Panc1 (cell line): ENCODE data around the gene ZCCHC24. TPM values are rescaled to one million over a fixed set of nuclear protein-coding genes. Genes with fewer than 3 reads are reported as not detected.

Experiments
- ATAC-seq: fragments of 200-7000 bp; cut with Tn5 transposase; 2 replicates; pipeline ENCODE4 v1.9.1; 2020; ENCODE audit warnings: mild to moderate bottlenecking, moderate library complexity
- BruUV-seq: library from RNA; stranded (reverse); fragments of 400-500 nt; replicated peaks from 2 replicates; lab custom pipeline; 2021; lab: Mats Ljungman, UMichigan
- CTCF ChIA-PET: fragments of 300-600 bp; sonication (Branson Sonifier 250); formaldehyde crosslinking; loops from one replicate; lab custom pipeline; 2022; ENCODE audit warnings: antibody characterized with exemption; lab: Charles Lee
- POLR2A ChIA-PET: fragments of 300-600 bp; sonication (Branson Sonifier 250); formaldehyde crosslinking; loops from one replicate; lab custom pipeline; 2022; ENCODE audit warnings: antibody characterized with exemption; lab: Charles Lee
- DNase-seq: peaks from one replicate; pipeline ENCODE4 v3.0.0-alpha.2; 2010; ENCODE audit warnings: low read depth, low spot score
- H3K27ac ChIP-seq: 2 replicates; pipeline ENCODE4 v1.5.1; 2011; ENCODE audit warnings: mild to moderate bottlenecking, low read length, inconsistent platforms
- H3K27me3 ChIP-seq: fragments of 200-500 bp; sonication (Bioruptor generic); 2 replicates; pipeline ENCODE4 v1.6.0; 2014; ENCODE audit warnings: low read length, inconsistent platforms; ENCODE audit not compliant: control insufficient read depth, insufficient read depth
- H3K36me3 ChIP-seq: fragments of 200-500 bp; sonication (Bioruptor generic); 2 replicates; pipeline ENCODE4 v1.5.1; 2014; ENCODE audit warnings: inconsistent platforms, mild to moderate bottlenecking, low read length, moderate library complexity; ENCODE audit not compliant: control insufficient read depth, insufficient read depth
- H3K4me1 ChIP-seq: 2 replicates; pipeline ENCODE4 v1.5.1; 2011; ENCODE audit warnings: inconsistent platforms, mild to moderate bottlenecking, low read length, moderate library complexity; ENCODE audit not compliant: control insufficient read depth, insufficient read depth
- H3K4me3 ChIP-seq, 2 experiments: 2 replicates each; pipeline ENCODE4 v1.5.1; 2011 to 2012; ENCODE audit warnings: low read depth in 2 of 2, low read length in 2 of 2, mild to moderate bottlenecking in 2 of 2, inconsistent platforms in 1 of 2, moderate library complexity in 1 of 2
- H3K9me3 ChIP-seq: fragments of 200-500 bp; sonication (Bioruptor generic); 2 replicates; pipeline ENCODE4 v1.5.1; 2014; ENCODE audit warnings: low read depth, mild to moderate bottlenecking, inconsistent platforms, low read length, moderate library complexity; ENCODE audit not compliant: control insufficient read depth, insufficient read depth
- POLR2AphosphoS5 ChIP-seq: IDR thresholded peaks from 2 replicates; pipeline ENCODE4 v1.6.1; 2012; ENCODE audit warnings: mild to moderate bottlenecking, low read depth, low read length, moderate library complexity
- REST ChIP-seq, 2 experiments: IDR thresholded peaks; 2 replicates each; pipeline ENCODE4 v1.6.1; 2011 to 2012; ENCODE audit warnings: low read depth in 2 of 2, control low read depth in 1 of 2, low read length in 1 of 2, mild to moderate bottlenecking in 1 of 2, moderate library complexity in 1 of 2; ENCODE audit not compliant: insufficient read depth in 1 of 2
- SIN3A ChIP-seq: IDR thresholded peaks from 2 replicates; pipeline ENCODE4 v1.6.1; 2012; ENCODE audit warnings: low read depth, mild to moderate bottlenecking, low read length, moderate library complexity, borderline replicate concordance; ENCODE audit not compliant: insufficient read depth
- TCF7L2 ChIP-seq: IDR thresholded peaks from 2 replicates; pipeline ENCODE4 v1.6.1; 2011; ENCODE audit warnings: mild to moderate bottlenecking, low read depth, low read length, inconsistent platforms
- in situ Hi-C: cut with HindIII; loops from 2 replicates; pipeline ENCODE4 v1.10.0; 2016; ENCODE audit warnings: low sequenced_read_pairs, low pct_unique_long_range_greater_than_20kb
- intact Hi-C: fragments of 100-400 bp; cut with micrococcal nuclease; formaldehyde crosslinking; loops from one replicate; pipeline ENCODE4 v1.10.0; 2022; ENCODE audit not compliant: unreplicated experiment
- total RNA-seq: library from RNA; stranded (reverse); gene quantifications from one replicate; pipeline ENCODE4 v1.2.1, GENCODE V29; 2021; ENCODE audit not compliant: unreplicated experiment
- TF ChIP-seq, protein P1 (sequence below): fragments of 450-650 bp; IDR thresholded peaks from 2 replicates; pipeline ENCODE4 v1.5.1; 2017; ENCODE audit warnings: mild to moderate bottlenecking

Gene ZCCHC24
- total RNA-seq, 1 experiment from 2014 or later: 7.8 TPM

DNA sequence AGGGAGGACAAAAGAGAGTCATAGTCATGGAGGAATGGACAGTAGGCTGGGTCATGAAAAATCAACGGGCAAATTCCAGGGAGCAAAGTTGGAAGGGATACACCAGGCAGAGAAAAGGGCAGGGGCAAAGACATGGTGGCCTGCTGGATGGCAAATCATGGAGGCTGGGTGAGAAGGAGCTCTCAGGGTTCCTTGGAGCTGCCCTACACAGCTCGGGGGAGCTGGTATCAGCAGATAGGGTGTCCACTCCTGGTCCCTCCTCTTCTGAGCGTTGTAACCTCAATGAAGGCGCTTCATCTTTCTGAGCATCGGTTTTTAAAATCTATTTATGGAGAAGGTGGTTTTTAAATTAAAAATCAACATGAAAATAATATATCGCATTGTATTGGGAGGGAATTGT lies 39.1 kb upstream of the ZCCHC24 start:
- ChIA-PET CTCF (interaction anchor here (0.7 kb wide), 1 partner anchor 96 kb away, joined by 5 read pairs; no protein-coding TSS in a partner anchor), POLR2A (no interaction called here)
- TF ChIP-seq REST (IDR thresholded peaks at IDR 0.05; ENCODE audit: insufficient read depth in 1 of 2, low read depth in 2 of 2, low read length in 1 of 2): no peak
- no peak for TF ChIP-seq POLR2AphosphoS5
- TF ChIP-seq TCF7L2: no peak
- TF ChIP-seq, protein P1, sequence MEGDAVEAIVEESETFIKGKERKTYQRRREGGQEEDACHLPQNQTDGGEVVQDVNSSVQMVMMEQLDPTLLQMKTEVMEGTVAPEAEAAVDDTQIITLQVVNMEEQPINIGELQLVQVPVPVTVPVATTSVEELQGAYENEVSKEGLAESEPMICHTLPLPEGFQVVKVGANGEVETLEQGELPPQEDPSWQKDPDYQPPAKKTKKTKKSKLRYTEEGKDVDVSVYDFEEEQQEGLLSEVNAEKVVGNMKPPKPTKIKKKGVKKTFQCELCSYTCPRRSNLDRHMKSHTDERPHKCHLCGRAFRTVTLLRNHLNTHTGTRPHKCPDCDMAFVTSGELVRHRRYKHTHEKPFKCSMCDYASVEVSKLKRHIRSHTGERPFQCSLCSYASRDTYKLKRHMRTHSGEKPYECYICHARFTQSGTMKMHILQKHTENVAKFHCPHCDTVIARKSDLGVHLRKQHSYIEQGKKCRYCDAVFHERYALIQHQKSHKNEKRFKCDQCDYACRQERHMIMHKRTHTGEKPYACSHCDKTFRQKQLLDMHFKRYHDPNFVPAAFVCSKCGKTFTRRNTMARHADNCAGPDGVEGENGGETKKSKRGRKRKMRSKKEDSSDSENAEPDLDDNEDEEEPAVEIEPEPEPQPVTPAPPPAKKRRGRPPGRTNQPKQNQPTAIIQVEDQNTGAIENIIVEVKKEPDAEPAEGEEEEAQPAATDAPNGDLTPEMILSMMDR: no peak
- no peak for TF ChIP-seq SIN3A
- ATAC-seq (no peak), DNase-seq (no peak)
- Histone ChIP-seq H3K27me3 (0 out of 2 replicates have a peak, but pooled peaks cover 2% of the 10 kb centered on the region), H3K4me3 (no peak overlapping the region), H3K9me3 (no peaks in the 10 kb centered on the region), H3K27ac (no peak overlapping the region), H3K4me1 (no peaks in the 10 kb centered on the region), H3K36me3 (no peaks in the 10 kb centered on the region)
- in situ Hi-C loops (no loop called here), intact Hi-C loops (no loop called here)
- no TSS peak for BruUV-seq

DNA sequence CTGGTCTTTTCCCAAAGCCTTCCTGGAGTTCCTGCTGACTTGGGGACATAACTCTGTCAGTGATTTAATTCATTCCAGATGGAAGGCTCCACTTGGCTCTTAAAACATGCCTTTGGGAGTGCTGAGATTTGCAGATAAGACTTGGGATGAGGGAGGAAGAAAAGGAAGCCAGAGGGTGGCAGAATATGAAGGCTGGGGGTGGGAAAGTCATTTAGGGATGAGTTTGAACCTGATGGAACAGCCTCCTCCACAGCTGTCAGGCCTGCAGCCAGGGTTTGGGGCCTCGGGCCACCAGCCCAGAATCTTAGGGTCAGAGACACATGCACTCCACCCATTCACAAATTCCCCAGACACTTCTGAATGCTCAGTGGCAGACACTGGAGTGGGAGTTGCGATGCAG lies 38.5 kb upstream of the ZCCHC24 start:
- Histone ChIP-seq H3K9me3 (no peaks in the 10 kb centered on the region), H3K4me1 (no peaks in the 10 kb centered on the region), H3K27me3 (0 out of 2 replicates have a peak, but pooled peaks cover 2% of the 10 kb centered on the region), H3K4me3 (no peak overlapping the region), H3K36me3 (no peaks in the 10 kb centered on the region), H3K27ac (no peak overlapping the region)
- DNase-seq (no peak), ATAC-seq (no peak)
- in situ Hi-C loops: no loop called here
- no TSS peak for BruUV-seq
- TF ChIP-seq SIN3A: no peak
- TF ChIP-seq, protein P1: no peak
- no peak for TF ChIP-seq POLR2AphosphoS5
- TF ChIP-seq TCF7L2: no peak
- intact Hi-C loops: no loop called here
- ChIA-PET POLR2A (no interaction called here), CTCF (no interaction called here)
